ENCODE measurements around the gene ASB16.

ASB16 gene

GRCh38 chr17:44207743-44208142 is 37.2 kb downstream of the ASB16 start:
- no peak for DNase-seq (ENCODE audit: low read depth in 2 of 3, low spot score in 1 of 3)

GRCh38 chr17:44209786-44210341 is 39.4 kb downstream of the ASB16 start:
- peak in 2 of 3 donors; percentile 46 to 65 for DNase-seq (ENCODE audit: low read depth in 2 of 3, low spot score in 1 of 3)

DNA sequence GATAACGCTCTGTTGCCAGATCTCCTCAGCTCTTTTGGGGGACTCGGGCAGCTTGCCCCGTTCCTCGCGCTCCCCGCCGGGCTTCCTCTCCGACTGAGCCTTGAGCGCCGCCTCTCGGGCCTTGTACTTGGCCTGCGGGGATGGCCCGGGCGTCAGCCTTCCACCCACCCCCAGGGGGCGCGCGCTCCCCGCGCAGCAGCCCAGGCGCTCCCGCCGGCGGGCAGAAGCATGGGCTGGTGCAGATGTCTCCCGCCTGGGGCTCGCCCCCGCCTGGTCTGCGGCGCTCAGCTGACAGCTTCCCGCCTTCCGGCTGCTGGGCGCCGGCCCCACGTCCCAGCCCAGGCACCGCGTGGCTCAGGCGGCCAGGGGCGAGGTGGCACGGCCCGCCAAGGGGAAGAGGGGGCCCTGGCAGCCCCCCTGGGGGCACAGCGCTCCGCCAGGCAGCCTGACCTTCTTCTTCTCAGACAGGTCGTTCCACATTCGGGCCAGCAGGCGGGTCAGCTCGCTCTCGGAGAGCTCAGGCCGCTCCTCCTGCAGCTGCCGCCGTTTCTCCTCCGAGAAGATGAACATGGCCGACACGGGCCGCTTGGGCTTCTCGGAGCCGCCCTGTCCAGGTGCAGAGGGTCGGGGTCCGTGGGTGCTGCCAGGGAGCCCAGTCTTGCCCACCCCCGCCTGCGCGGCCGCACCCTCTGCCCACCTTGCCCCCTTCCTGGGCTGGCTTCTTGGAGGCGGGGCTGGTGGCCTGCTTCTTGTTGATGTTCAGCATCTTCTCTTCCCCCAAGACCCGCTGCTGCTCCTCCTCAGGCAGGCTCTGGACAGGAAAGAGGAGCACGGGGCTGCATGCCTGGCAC is 40.1 kb downstream of the ASB16 start:
- DNase-seq (ENCODE audit: low read depth in 2 of 3, low spot score in 1 of 3) = peak; percentile 86 to 87 (median 86)

- DNase-seq (ENCODE audit: low read depth in 2 of 3, low spot score in 1 of 3) = no peak
Measured at GRCh38 chr17:44211281-44212265, 41.1 kb downstream of the ASB16 start.

GRCh38 chr17:44212507-44213402 is 42.3 kb downstream of the ASB16 start:
- DNase-seq (ENCODE audit: low read depth in 2 of 3, low spot score in 1 of 3) = no peak

GRCh38 chr17:44213403-44214229 is 43.1 kb downstream of the ASB16 start:
- no peak for DNase-seq (ENCODE audit: low read depth in 2 of 3, low spot score in 1 of 3)

- no peak for DNase-seq (ENCODE audit: low read depth in 2 of 3, low spot score in 1 of 3)
Measured at GRCh38 chr17:44214230-44214494, 43.7 kb downstream of the ASB16 start.

DNA sequence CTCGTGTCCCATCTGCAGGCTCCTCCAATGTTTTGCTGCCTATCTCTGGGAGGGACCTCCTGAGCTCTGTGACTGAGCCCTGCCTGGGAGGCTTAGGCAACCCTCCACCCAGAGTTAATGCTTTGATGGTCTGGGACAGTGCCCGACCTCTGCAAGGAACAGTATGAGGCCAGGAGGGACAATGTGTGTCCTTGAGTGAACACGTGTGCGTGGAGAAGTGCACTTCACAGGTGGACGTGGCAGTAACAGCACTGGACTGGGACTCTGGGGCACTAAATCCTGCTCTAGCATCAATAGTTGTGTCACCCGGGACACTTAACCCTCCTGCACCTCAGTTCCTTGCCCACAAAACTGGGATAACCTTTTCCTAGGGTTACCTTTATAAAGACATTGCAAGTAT is 44.4 kb downstream of the ASB16 start:
- DNase-seq (ENCODE audit: low read depth in 2 of 3, low spot score in 1 of 3) = no peak

DNA sequence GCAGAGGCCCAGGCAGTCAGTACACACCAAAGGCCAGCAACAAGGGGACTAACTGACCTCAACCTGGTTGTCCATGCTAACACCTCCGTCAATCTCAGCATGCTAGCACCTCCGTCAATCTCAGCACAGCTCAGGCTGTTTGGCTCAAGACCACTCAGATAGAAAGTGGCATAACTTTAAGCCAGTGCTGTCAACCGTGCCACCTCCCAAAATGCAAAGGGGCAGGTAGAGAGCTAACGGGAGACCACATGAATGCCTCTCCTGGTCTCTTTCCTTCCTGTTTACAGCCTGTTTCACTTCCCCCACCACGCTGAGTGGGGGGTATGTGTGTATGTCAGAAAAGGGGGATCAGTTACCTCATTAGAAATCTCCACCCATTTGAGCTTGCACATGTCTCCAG is 45.7 kb downstream of the ASB16 start:
- no peak for DNase-seq (ENCODE audit: low read depth in 2 of 3, low spot score in 1 of 3)

- DNase-seq (ENCODE audit: low read depth in 2 of 3, low spot score in 1 of 3) = no peak
Measured at GRCh38 chr17:44216694-44217093, 46.2 kb downstream of the ASB16 start.

DNA sequence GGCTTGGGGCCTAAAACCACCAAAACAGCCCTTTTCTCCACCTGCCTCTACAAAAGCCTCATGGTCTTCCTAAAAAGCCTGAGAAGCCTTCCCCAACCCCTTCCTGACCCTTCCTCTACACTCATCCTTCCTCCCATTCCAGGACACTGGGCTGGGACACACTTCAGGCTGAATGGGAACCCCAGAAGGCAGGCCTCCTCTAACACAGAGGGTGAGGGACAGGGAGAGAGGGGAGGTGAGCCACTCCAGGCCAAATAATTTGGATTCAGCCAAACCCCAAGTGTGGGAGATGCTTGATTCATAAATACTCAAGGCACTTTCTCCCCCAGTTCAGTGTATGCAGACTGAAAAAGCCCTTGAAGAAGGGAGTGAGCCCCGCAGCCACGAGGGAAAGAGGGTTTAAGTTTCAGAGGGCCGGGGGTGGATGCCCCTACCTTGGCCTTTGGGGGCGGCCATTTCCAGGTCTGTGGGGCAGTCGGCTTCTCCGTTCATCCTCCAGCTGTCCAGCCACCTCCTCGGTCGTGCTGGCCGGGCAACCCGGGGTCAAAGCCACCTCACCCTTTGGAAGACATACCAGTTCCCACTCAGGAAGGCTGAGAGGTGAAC is 47.3 kb downstream of the ASB16 start:
- no peak for DNase-seq (ENCODE audit: low read depth in 2 of 3, low spot score in 1 of 3)

DNA sequence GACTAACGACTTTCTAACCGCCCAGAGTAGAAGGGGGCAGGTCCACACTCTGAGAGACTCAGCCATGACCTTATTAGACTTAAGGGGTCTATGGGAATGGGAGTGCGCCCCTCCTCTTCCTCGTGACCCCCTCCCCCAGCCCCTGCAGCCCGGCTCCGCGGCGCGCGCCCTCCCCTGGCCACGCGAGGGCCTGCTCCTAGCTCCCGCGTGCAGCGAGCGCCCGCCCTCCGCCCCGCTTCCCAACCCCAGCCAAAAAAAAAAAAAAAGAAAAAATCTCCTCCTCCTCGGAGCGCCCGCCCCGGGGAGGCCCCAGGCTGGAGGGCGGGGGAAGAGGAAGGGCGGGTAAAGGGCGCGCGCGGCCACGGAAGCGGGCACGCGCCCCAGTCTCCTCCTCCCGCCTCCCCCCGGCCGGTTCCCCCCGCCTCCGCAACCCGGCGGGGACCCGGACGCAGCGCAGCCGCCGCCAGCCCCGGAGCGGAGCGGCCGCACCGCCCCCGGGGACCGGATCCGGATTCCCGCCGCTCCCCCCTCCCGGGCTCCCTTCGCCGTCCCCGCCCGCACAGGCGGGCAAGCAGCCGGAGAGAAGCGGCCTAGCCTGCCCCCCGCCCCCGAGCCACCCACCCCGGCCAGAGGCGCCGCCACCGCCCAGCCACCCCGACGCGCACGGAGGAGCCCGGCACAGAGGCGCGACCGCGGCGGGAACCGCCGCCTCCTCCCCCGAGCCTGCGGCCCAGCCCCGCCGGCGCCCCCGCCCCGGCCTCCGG is 48.0 kb downstream of the ASB16 start:
- DNase-seq (ENCODE audit: low read depth in 2 of 3, low spot score in 1 of 3) = peak; percentile 79 to 86 (median 83)

DNA sequence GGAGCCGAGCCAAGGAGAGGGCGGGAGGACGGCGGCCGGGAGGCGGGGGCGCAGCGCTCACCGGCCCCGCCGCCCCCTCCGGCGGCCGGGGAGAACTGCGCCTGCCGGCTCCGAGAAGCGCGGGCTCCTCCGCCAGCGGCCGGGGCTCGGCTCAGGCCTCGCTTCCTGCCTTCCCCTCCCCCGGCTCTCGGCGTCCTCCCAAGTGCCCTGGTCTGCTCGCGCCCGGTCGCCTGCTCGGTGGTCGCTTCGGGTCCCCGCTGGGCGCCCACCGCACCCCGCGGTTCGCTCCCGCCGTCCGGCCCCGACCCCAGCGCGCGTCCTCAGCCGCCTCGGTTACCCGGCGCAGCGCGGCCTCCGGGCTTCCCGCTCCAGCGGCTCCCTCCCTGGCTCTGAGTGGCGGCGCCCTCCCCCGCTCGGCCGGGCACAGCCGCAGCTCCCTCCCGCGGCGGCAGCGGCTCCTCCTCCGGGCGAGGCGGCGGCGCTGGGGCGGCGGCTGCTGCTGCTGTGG is 48.7 kb downstream of the ASB16 start:
- DNase-seq (ENCODE audit: low read depth in 2 of 3, low spot score in 1 of 3) = peak; percentile 50 to 65 (median 51)

GRCh38 chr17:44219616-44220212 is 49.2 kb downstream of the ASB16 start, which contains the start of gene UBTF:
Gene UBTF, minus strand, starts transcription at chr17:44219675. Its CDS starts 1,446 bp downstream, at chr17:44218229.
- DNase-seq (ENCODE audit: low read depth in 2 of 3, low spot score in 1 of 3) = peak in 1 of 3 donors; percentile 44

DNA sequence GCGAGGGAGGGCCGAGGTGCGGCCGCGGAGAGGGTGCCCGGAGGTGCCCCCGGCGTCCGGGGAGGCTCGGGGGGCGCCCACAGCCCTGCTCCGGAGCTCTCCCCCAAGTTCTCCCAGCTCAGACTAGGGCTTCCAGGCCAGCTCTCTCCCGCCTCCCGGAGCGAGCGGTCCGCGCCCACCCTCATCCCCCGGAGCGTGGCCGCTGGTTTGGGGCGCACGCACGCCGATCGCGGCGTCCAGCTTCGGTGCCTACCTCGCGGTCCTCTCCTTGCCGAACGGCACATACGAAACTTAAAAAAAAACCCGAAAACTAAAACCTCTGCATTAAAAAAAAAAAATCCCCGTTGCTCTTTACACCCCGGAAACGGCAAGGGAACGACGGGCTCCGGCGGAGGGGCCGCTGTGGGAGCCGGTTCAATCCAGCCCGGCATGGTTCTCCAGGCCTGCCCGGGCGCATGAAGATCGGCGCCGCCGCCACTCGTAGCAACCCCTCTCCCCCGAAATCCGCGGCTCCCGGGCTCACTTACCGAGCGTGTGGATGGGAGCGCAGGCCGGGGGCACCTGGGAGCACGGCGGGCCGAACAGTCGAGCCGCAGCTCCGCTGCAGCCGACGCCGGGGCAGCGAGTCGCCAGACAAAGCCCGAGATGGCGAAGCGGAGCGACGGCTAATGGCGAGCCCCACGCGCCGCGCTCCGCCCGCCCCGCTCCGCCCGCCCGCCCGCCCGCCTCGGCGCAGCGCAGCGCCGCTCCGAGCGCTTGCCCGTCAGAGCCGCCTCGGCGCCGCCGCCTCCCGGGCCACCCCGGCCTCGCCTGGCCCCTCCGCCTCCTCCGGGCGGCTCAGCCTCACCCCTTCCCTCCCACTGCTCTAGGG is 49.9 kb downstream of the ASB16 start:
- DNase-seq (ENCODE audit: low read depth in 2 of 3, low spot score in 1 of 3) = no peak

DNA sequence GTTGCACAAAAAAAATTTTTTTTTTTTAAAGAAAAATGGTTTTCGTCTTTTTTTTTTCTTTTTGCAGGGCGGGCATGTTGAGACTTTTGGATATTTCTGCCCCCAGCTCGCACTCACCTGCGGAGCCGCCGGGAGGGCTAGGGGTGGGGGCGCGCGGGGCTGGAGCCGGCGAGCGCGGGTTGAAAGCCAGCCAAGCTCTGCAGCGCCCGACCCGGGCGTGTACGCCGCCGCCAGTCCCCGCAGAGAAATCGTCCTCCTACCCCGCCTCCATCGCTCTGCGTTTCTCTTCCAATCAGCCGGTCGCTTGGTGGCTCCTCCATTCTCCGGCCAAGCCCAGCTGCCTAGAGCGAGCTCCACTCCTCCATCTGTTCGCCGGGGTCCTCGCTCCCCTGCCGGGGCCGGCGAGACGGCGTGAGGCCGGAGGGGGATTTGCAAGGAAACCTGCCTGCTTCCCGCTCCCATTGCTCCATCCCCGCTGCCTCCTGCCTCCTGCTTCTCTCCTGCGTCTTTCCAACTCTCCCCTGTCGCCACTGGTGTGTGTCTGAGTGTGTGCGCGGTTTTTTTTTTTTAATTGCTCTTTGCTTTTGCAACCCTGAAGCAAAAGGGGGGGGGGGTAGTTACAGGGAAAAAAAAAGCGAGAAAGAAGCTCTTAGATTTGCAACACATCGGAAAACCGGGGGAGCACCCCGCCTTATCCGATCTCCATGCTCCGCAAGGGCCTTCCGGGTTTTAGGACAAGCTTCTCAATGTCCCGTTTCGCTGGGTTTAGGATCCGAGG is 50.8 kb downstream of the ASB16 start:
- peak in 2 of 3 donors; percentile 34 to 64 for DNase-seq (ENCODE audit: low read depth in 2 of 3, low spot score in 1 of 3)

DNA sequence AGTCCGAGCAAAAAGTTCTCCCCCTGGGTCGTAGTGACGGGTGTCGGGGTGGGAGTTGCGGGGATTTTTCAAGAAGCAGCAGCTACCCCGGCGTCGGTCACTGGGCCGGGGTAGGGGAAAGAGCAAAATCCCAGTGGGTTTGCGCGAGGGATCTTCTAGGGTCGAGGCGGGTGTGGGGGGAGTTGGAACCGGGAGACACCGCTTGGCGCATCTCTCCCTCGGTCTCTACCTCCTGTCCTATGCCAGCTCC is 51.3 kb downstream of the ASB16 start:
- no peak for DNase-seq (ENCODE audit: low read depth in 2 of 3, low spot score in 1 of 3)

Data from stimulated activated CD4-positive, alpha-beta T cell treated with anti-CD3 and anti-CD28 coated beads, Interleukin-12 subunit alpha, Interleukin-12 subunit beta, amount 100 ng/mL, for 48 hours (primary cell).